GM18499 (cell line): ENCODE results near the gene CCDC68.
"Not testable (repeated sequence)": the region's sequence is repeated elsewhere in the genome, so short reads cannot be mapped to it uniquely, and the experiment has no call there.

ENCODE experiments used
- ATAC-seq: cut with Tn5 transposase; IDR thresholded peaks from one replicate; pipeline ENCODE4 v1.9.1; 2021; ENCODE audit warnings: moderate number of reproducible peaks; ENCODE audit not compliant: insufficient read depth, unreplicated experiment

CCDC68 gene

DNA sequence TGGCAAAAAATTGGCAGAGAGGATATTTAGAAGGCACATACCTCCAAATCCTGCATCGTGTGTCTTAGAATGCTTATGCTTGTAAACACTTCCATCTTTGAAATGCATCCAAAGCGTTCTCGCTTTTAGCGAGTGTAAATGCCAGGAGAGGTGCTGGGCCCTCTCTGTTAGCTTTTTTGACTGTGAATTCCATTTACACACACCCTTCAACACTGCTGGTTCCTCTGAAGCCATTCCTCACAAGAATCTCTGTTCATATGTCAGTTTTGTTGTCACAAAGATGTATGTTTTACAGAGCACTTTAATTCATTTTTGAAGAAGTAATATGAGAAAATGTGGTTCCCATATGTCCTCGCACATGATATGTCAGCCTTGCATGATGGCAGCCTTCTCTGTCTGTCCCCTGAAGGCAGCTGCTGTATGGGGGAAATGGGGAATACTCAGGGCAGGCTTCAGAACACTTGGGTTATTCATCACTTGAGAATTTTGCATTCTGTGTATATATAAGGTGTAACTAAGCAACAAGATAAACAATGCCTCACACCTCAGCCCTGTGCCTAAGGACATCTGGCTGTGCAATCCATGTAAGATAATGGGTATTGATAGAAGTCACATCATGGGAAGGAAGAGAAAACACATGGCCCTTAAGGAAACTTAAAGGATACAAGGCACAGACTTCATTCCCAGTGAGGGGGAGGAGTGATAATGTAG lies 78.7 kb downstream of the CCDC68 start:
- no peak for ATAC-seq

DNA sequence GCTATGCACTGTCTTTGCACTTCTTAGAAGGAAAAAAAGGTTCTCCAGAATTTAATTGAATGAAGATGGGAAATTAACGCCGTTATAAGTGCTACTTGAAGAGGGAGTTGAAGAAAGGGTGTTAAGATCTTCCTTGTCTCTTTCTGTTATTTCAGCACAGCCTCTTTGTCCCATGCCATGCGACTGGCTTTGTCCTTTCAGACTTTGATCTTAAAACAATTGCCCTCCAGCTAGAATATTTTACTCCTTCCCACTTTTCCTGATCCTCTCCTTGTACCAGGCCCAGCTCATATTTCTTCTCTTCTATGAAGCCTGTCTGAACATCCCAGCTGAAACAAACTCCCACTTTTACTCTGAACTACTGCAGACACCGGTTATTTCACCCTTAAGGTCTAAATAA lies 79.6 kb downstream of the CCDC68 start:
- no peak for ATAC-seq

DNA sequence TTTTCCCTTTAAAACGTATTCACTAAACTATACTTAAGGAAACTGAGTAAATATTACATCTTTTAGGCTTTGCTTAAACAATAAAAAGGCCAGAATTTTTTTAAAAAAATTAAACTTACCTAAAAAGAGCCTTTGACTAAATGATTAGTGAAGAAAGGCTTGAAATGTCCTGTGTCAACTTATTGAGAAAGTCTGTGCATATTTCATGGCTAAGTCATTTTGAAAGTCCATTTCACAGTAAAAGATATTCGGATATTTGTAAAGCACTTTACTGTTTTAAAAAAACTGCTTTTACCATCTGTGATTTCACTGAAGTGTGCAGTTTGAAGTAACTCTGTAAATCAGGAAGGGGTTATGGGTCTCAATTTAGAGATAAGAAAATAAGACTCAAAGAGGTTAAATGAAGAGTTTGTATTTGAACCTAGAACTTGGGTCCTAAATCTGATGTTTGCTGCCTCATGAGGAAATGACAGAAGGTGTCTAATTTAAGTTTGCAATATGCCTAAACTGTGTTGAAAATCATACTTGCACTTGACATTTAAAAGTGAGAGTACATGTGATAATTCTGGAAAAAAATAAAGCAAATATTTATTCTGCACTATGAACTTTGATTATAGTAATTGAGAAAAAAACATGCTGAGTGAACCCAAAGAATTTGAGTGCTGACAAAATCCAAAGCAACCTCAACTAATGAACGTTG lies 80.5 kb downstream of the CCDC68 start:
- no peak for ATAC-seq

DNA sequence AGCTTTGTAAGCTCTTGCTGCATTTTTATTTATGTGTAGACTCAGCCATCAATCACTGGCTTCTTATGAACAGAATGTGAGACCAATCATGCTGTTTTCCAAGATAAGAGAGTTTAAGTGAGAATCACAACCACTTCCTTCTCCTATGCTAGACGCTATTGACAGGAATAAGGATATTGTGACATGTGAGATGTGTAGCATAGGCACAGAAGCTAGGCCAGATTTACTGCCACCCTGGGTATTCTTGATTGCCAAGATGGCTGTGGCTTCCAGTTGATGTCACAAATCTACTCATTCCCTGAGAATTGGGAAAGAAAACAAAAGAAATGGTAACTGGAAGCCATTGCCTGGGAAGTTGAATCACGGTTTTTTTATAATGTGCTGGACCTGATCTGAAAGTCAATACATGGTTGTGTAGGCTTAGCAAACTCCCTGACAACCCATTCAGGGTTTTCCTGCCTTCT lies 81.1 kb downstream of the CCDC68 start:
- no peak for ATAC-seq

DNA sequence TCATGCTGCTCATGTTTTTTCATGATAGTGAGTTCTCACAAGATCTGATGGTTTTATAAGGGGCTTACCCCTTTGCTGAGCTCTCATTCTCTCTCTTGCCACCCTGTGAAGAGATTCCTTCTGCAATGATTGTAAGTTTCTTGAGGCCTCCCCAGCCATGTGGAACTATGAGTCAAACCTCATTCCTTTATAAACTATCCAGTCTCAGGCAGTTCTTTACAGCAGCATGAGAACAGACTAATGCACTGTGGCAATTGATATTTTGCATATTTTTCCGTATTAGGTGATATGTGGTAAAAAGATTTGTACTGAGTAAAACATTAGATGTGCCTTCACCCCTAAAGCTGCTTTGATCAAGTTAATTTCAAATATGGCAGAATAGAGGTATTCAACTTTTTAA lies 82.2 kb downstream of the CCDC68 start:
- ATAC-seq, result no peak

DNA sequence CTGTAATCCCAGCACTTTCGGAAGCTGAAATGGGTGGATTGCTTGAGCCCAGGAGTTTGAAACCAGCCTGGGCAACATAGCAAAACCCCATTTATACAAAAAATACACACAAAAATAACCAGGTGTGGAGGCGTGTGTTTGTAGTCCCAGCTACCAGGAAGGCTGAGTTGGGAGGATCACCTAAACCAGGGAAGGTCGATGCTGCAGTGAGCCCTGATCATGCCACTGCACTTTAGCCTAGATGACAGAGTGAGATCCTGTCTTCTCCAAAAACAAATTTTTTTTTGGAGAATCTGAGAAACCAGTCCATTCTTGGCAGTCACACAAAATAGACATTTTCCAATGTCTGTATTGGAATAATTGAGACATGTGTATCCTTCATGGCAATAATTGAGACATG lies 84.2 kb downstream of the CCDC68 start:
- ATAC-seq, result no peak

DNA sequence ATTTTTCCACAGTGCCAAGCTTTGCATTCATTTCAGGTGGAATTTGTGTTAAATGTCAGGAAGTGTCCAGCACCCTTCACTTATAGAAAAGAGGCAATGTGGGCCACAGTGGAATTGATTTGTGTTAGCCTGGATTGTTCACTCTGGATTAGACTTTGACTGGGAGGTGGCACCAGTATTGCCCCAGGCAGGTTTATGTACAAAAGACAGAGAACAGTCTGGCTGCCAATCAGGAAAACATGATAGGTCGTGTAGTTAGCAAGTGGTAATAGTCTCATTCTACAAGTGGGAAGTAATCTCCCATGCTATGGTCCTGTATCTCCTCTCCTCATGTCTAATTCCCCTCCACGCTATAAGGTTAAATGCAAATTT lies 85.4 kb downstream of the CCDC68 start:
- no peak for ATAC-seq

DNA sequence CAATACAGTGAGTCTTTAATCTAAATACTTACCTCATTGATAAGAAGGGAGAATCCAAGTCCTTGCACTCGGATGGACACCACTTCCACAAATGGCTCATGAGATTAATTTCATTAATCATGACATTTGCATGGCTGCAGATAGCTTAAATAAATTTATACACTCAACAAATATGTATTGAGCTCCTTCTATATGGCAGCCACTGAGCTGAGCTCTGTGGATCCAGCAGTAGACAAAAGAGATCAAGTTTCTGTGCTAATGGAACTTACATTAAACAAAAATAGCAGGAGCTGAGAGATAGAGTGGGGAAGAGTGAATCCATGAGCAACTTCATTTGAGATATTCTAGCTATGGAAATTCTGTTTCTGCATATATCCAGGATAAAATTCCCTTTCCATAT lies 86.6 kb downstream of the CCDC68 start:
- ATAC-seq, result no peak

DNA sequence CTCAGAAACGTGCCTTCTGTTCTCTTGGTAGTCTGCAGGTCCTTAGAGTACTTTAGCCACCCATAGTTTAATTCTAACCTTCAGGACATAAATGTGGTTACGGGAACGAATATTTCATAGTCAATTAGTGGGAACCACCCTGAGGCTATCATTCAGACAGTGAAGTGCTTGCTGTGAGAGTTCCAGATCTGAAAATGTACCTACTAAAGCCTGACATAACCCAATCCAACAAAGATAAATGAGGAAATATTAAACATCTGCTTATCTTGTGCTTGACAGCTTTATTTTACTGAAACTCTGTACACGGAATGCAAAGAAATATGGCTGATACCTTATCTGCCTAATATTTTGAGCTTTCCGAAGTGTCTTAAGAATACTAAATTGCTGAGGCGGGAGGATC lies 88.0 kb downstream of the CCDC68 start:
- ATAC-seq, result no peak

DNA sequence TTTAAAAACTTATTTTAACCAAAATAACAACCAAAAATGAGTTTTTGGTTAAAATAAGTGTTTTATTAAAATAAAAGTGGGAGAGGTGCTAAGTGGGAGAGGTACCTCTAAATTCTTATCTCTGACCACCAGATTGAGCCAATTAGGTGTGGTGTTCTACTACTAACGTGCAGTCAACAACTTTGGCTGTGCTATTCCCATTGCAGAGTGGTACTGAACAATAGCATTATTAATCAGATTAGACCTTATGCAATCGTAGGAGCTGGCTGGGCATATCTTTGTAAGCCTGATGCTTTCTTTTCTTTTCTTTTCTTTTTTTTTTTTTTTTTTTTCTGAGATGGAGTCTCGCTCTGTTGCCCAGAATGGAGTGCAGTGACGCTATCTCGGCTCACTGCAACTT lies 92.1 kb downstream of the CCDC68 start:
- ATAC-seq, result no peak

DNA sequence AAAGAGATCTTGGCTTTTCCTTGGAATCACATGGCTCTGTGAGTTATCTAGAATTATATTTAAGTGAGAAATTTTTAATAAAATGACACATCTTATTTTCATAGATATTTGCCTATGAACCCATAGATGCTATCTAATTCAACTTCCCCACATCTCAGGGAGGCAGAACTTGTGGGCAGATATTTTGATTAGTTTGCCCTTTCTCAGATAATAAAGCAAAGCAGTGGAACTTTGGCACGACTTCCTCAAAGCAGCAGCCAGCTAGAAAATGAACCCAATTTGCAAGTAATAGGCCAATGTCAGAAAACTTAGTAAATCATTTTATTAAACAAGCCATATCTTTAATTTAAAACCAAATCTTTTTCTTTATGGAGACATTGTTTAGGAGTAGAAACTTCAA lies 98.3 kb downstream of the CCDC68 start:
- no peak for ATAC-seq

DNA sequence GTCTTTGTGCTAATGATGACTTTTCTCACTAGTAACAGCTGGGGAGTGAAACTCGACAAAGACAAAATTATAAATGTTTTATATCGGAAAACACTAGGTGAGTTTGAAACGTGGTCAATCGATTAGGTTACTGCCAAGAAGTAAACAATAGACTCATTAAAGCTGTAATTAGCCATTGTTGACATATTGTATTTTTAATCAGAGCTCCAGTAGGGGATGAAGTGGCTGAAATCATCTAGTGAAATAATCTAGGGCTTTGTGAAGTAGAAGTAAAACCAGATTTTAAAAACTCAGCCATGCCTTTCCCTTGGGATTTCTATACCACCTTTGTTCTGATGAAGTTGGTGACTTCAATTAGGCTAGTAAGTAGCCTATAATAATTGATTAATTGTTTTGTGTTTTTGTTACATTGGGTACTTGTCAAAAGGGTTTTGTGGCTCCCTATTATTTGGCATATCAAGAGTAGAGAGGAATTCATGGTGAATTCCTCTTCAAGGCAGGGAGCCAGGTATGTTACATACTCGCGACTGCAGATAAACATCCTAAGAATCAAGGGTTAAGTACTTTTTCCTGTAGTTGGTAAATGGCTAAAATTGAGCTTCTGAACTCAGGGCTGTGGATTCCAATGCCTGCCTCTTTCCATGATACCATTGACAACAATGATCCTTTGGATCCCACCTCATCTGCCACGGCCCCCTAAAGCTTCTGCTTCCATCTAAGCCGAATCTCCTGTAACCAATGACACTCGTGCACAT lies 99.4 kb downstream of the CCDC68 start:
- ATAC-seq, result no peak

DNA sequence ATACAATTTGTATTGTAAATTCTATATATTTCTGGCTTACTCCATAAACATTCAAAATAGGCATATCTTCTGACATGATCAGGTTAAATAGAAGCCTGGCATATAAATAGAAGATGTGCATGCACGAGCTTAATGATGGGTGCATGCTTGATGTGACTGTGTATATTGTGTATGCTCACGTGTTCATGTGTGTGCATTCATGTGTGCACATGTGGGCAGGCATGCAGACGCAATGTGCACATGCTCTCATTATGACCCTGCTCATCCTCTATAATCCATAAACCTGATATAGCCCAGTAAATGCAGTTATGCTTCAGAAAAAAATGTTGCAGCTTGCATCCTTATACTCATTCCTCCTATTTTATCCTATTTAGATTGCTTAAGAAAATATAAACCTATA lies 101.8 kb downstream of the CCDC68 start:
- no peak for ATAC-seq

DNA sequence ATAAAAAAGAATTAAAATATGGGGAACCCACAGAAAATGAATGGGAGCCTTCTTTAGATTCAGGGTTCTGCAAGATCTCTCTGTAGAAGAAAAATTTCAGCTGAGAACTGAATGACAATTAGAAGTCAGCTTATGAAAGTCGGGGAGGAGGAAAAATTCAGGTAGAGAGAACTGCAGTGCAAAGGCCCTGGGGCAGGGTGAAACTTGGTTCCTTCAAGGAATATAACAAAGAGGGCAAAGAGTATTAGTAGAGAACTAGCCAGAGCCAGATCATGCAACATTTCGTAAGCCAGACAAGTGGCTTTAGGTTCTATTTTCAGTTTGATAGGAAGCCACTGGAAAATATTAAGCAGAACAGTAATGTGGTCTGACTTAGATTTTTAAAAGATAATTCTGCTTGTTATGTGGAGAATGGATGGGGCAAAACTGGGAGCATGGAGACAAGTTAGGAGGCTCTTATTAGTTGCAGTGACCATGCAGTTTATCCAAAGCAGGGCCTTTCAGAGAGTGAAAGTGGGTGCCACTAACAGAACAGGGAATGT lies 103.1 kb downstream of the CCDC68 start:
- ATAC-seq, result no peak

DNA sequence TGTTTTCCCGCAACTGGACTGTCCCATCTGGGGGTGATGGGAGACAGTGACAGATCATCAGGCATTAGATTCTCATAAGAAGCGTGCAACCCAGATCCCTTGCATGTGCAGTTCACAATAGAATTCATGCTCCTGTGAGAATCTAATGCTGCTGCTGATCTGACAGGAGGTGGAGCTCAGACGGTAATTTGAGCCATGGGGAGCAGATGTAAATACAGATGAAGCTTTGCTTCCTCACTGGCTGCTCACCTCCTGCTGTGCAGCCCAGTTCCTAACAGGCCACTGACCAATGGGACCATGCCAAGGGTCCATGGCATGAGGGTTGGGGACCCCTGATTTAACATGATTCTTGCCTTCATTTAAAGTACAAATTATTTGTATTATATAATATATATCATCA lies 104.2 kb downstream of the CCDC68 start:
- ATAC-seq, result not testable (repeated sequence)

DNA sequence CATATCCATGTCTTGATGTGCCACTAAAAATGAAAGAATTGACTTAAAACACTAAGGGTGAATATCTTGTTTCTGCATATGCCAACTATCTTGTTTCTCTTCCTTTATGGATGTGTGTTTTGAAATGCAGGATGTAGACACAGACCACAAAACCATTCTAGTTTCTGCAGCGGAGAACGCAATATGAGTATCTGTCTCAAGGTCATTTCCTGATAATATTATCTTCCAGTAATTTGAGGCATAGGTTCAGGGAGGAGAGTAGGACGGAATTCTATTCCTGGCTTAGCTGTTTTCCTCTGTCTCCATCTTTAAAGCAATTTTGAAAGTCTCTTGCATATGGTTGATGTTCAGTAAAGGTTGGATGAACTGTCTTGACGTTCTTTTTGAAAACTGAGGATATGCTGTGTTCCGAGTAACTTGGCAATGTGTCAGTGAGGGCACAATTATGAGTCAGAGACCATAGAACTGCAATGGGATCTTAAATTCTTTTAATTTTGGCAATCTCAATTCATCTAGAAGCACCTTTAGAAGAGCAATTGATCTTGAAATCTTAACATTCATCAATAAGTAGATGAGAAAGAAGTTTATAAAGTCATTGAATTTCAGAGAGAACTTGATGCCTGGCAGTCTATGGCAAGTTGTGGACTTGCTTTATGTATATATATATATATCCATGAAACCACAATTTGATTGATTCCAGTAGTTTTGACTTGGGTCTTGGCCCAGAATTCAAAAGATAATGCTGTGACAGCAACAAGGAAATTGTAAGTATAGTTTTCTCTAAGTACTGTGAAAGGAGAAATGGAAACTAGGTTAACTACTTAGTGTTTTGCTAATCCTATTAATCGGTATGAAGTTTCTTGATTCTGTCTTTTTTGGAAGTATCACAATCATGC lies 106.2 kb downstream of the CCDC68 start:
- ATAC-seq, result no peak
